ENCODE results near the gene ANO1.

ANO1 gene

DNA sequence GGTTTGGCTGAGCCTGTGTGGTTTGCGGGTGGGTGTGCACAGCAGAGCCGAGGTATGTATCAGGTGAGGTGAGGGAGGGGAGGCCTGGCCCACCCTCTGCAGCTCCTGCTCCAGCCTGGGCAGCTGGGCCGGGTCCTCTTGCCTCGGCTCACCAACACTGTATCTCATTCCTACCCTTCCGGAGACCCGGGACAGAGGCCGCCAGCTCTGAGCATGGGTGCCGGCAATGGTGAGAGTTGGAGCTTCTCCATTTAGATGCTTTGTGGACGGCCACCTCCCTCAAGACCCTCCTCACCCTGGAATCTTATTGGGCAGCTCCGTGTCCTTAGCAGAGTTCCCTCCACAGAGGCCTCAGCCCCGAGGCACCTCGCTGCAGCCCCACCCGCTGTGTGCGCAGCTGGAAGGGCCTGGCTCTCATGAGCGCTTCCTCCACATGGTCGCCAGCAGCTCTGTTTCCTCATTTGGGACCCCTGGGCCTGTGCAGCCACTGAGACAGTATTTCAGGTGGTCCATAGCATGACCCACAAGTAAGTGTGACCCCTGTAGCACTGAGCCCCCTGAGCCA lies 55.7 kb downstream of the ANO1 start:
- in situ Hi-C loops (cut with MboI; ENCODE audit: low sequenced_read_pairs): no loop called here

DNA sequence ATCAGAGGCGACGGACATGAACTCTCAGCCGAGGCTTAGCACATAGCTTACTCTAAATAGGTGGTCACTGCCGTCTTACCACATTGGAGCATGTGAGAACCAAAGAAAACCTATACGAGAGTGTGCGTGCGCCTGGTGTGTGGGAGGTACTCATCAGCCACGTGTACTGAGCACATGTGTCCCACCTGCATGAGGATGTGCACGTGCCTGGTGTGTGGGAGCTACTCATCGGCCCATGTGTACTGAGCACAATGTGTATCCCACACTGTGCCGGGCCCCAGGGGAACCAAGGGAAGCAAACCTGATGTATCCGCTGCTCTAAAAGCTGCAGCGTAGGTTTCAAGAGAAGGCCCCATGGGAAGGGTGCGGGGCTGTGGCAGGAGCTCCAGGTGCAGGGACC lies 56.4 kb downstream of the ANO1 start:
- in situ Hi-C loops (cut with MboI; ENCODE audit: low sequenced_read_pairs): no loop called here

DNA sequence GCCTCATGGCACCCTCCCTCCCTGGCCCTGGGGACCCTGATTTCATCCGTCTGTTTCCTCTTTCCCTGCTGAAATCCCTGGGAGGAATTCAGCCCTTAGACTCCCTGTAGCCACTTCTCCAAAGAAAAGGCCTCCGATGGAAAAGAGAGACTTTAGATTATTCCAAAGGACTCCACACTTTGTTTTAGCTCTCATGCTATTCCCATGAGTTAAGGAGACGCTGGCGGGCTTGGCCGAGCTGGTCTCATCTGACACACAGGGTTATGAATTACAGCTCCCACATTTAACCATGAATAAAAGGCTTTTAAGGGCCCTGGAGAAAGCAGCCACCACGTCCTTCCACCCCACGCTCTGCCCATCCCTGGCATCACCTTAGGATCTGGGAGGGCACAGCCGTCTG lies 57.0 kb downstream of the ANO1 start:
- in situ Hi-C loops (cut with MboI; ENCODE audit: low sequenced_read_pairs): no loop called here

DNA sequence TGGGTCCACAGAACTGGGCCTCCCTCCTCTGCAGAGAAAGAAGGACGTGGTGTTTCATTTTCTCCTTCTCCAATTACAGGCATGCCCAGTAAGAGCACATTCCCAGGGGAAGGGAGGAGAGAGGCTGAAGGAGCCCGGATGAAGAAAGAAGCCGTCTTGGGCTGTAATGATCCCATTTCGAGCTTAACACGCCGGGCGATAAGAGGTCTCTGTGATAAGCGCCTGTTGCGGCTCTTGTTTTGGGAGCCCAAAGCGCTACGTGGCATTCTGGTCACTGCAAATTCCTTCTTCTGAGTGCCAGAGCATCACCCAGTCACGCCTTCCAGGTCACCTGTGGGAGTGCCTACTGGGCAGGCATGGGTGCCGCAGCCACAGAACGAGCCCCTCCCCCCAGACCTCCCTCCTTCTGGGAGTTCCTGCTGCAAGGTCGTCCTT lies 57.5 kb downstream of the ANO1 start:
- in situ Hi-C loops (cut with MboI; ENCODE audit: low sequenced_read_pairs): no loop called here

DNA sequence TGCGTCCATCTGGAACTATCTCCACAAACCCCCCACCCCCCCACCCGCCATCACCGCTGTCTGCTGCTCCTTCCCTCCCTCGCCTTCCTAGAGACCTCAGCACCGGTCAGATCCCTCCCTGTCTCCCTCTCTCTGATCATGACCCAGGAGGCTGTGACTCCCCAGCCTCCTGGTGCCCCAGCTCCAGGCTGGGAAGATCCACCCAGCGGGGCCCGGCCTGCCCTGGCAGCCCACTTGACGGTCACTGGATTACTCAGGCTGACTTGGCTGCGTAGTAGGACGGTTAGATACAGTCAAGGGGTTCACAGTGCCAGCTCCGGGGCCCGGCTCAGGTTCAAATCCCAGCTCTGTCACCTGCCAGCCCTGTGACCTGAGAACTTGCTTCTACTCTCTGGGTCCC lies 59.3 kb downstream of the ANO1 start:
- in situ Hi-C loops (cut with MboI; ENCODE audit: low sequenced_read_pairs): no loop called here

DNA sequence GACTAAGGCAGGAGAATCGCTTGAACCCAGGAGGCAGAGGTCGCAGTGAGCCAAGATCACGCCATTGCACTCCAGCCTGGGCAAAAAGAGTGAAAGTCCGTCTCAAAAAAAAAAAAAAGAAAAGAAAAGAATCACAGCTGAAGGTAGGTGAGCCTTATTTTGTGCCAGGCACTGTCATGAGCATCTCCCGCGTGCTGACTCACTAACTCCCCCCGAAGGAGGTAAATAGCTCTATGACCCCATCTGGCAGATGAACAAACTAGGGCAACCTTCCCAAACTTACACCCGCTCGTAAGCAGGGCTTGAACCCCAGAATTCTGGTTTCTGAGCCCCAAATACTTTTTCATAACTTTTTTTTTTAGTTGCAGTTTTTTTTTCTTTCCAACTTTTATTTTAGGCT lies 60.3 kb downstream of the ANO1 start:
- in situ Hi-C loops (cut with MboI; ENCODE audit: low sequenced_read_pairs): no loop called here

DNA sequence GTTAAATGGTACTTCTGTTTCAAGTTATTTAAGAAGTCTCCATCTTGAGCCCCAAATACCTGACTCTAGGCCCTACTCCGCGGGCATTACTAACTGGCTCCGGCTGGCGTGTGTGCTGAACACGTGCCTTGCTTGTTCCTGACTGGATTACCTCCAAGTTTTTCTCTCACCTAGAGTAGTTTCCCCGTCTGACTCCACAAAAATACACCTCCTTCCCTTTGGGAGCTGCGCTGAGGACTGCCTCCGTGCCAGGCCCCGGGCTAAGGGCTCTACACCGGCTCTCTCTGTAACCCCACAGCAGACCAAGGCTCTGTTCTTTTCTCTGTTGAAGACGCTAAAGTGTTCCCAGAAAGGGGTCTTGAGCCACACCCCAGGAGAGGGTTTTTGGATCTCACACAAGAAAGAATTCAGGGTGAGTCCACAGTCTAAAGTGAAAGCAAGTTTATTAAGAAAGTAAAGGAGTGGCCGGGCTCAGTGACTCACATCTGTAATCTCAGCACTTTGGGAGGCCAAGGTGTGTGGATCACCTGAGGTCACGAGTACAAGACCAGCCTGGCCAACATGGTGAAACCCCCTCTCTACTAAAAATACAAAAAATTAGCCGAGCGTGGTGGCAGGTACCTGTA lies 61.8 kb downstream of the ANO1 start:
- in situ Hi-C loops (cut with MboI; ENCODE audit: low sequenced_read_pairs): no loop called here

DNA sequence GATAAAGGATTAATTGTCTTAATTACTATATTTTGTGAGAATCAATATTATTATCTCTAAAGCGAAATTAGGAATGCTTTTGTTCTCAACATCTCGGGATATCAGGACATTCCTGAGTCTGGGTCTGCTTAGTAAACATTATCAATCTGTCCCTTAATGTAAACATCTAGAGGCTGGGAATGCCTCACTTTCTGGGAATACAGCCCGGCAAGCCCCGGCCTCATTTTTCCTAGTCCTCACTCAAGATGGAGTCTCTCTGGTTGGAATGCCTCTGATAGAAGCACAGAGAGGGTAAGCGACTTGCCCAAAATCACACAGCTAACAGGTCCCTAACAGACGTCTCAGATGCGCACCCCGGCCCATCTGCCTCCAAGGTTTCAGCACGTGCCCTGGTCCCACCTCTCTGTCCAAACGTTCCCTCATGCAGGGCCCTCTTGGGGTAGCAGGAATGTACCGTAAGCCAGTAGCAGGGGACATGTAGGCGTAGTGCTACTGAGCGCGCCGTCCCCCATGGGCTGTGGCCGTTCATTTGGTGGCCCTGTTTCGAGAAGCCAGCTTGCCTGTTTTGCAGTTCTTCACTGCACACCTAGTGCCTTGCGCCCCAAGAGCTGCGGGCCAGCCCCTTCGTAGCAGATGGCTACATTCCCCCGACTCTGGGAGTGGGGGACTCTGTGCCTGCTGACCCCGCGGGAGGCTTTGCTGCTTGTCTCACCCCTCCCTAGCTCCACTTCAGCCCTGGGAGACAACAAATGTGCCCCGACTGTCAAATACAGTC lies 62.8 kb downstream of the ANO1 start:
- in situ Hi-C loops (cut with MboI; ENCODE audit: low sequenced_read_pairs): no loop called here

DNA sequence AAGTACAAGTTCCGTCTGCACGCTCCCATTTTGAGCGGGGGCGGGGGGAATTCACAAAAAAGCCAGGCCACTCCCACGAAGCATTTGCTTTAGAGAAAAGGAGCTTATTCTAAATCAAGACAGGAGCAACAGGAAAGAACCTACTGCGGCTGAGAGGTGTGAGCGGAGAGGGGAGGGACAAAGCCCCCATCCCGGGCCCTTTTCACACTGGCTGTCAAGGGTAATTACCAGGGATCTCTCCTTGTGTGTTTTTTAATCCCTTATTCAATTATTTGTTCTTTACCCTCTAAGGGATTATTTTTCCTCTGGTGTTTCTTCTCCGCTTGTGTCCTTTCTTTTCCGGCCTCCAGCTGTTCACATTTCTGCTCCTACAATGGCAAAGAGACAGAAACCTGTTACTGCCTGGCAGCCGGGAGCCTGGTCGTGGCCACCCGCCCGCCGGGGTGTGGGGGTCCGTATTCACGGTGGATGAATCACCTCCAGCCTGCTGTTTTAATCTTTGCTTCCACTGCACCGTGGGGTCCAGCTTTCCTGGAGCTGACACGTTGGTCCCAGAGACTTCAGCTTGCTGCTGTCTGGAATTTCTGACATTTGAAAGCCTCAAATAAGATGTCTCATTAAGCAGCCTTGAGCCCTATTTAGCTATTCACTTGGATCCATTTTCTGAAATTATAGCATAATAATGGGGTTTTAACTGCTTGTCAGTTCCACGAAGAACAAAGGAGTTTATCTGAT lies 63.5 kb downstream of the ANO1 start:
- in situ Hi-C loops (cut with MboI; ENCODE audit: low sequenced_read_pairs): no loop called here

DNA sequence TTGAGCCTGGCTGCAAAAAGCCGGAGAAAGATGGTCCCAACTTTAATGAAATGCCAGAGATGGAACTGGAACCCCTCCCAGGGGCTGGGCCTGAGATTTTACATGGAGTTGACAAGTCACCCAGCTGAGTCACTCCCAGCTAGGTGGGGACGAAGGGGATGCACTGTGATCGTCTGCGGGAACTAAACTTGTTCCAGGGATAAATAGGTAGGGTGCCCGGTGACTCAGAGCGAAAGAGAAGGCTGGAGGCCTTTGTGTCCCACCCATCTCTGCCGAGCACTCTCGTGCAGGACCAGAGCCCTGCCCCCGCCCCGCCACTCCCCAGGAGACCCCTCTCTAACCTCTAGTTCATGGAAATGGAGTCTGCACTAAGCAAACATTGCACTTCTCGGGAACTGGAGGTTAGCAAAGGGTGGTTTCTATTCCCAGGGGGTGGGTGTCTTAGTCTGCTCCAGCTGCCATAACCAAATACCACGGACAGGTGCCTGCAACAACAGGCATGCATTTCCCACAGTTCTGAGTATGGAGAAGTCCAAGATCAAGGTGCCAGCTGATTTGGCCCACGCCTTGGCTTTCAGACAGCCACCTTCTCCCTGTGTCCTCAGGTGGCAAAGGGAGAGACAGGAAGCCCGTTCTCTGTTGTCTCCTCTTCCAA lies 64.2 kb downstream of the ANO1 start:
- in situ Hi-C loops (cut with MboI; ENCODE audit: low sequenced_read_pairs): no loop called here

DNA sequence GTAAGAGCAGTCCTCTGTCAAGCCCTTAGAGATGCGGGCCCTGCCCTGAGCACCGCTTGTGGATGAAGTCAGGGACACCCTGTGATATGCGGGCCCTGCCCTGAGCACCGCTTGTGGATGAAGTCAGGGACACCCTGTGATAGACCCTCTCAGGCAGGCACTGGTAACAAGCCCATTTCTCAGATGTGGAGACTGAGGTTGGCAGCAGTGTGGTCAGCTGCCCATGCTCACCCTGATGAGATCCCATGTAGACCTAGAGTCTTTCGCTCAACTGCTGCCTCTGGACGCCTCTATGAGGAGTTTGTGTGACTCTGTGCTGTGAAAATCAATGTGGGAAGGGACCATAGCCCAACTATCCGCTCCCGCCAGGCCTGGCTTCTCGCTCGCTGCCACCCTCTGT lies 66.1 kb downstream of the ANO1 start:
- in situ Hi-C loops (cut with MboI; ENCODE audit: low sequenced_read_pairs): no loop called here

DNA sequence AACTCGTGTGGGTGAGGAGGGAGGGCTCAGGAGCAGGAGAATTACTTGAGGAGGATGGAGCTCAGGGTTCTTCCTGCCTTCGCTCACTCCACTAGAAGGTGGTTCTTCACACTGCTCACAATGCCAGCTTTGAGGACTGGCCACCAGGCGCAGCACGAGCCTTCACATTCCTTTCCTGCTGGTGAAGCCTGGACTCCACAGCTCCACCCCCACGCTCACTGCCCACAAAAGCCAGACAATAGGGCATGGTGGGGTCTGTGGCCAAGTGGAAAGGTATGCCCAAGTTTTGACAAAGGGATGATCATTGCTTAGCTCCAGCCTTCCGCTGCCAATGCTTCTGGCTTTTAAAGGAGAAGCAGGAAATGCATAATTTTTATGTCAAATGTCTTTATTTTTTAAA lies 67.0 kb downstream of the ANO1 start:
- in situ Hi-C loops (cut with MboI; ENCODE audit: low sequenced_read_pairs): no loop called here

DNA sequence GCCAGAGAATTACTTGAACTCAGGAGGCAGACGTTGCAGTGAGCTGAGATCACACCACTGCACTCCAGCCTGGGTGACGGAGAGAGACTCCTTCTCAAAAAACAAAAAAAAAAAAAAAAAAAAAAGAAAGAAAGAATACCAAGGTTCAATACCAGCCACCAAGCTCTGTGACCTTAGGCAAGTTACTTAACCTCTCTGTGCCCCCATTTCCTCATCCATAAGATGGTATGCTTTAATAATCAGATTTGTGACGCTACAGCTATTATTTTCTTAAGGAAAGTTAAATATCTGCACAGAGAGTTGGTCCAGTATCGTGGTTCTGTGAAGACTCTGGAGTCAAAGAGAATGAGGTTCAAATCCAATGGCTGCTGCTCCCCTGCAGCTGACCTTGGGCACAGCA lies 67.7 kb downstream of the ANO1 start:
- in situ Hi-C loops (cut with MboI; ENCODE audit: low sequenced_read_pairs): no loop called here

DNA sequence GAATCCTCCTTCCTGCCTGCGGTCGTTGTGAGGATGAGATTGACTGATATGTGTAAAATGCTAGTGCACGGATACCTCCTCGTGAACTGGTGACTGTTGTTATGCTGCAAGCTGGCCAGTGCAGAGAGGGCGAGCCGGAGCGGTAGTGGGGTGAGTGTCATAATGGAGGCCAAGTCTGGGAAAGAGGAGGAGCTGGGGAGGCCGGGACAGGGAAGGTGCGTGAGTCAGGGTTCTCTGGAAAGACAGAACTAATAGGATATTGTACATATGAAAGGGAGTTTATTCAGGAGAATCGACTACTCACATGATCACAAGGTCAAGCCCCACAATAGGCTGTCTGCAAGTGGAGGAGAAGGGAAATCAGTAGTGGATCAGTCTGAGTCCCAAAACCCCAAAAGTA lies 68.2 kb downstream of the ANO1 start:
- in situ Hi-C loops (cut with MboI; ENCODE audit: low sequenced_read_pairs): no loop called here

DNA sequence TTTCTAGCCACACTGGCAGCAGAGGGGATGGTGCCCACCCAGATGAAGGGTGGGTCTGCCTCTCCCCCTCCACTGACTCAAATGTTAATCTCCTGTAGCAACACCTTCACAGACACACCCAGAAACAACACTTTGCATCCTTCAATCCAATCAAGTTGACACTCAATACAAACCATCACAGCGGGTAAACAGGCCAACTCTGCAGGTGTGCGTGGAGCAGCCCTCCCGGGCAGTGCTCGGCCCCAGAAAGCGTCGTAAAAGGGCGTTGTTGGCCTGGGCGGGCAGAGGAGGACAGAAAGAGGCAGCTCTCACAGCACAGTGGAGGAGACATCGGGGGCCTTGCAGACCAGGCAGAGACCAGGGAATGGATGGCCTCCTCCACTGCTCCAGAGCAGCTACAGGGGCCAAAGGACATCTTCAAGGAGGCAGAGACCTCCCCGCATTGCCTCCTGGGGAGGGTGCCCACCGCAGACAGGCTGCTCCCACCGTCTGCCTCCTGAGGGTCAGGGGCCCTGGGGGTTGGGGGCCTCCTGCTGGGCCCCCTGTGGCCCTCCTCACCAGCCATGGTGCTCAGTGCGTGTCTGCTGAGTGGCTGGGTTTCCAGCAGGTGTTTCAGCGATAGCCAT lies 68.9 kb downstream of the ANO1 start:
- in situ Hi-C loops (cut with MboI; ENCODE audit: low sequenced_read_pairs): no loop called here

DNA sequence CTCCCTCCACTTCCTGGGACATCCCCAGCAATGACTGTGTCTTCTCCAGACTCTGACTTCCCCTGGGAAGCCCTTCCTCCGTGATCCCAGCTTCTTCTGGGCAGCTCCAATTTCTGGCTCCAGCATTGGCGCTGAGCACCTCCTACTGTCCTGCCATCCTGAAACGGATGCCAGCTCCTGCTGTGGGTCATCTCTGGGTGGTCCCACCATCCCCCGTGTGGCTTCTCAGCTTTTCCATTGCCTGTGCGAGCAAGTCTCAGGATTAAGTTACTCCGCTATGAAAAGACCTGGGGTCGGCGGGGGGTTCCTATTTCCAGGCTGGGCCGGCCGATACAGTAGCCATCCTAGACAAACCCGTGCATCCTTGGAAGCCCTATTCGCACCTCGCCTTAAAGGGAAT lies 69.6 kb downstream of the ANO1 start:
- in situ Hi-C loops (cut with MboI; ENCODE audit: low sequenced_read_pairs): no loop called here

DNA sequence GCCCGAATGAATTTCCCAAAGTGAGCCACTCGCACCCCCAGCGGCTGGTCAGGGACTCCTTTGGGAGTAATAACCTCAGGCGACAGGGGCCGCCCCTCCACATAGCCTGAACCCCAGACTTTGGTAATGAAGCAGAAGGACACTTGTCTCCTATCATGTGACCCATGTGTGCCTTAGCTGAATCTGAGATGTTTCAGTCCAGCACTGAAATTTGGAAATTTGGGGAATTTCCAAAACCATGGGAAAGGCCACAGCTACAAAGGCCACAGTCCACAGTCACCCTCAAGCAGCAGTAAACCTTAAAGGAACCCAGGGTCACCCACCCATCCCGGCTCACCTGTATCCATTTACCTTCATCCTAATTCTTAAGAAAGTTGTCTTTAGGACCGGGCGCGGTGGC lies 73.6 kb downstream of the ANO1 start:
- in situ Hi-C loops (cut with MboI; ENCODE audit: low sequenced_read_pairs): no loop called here

DNA sequence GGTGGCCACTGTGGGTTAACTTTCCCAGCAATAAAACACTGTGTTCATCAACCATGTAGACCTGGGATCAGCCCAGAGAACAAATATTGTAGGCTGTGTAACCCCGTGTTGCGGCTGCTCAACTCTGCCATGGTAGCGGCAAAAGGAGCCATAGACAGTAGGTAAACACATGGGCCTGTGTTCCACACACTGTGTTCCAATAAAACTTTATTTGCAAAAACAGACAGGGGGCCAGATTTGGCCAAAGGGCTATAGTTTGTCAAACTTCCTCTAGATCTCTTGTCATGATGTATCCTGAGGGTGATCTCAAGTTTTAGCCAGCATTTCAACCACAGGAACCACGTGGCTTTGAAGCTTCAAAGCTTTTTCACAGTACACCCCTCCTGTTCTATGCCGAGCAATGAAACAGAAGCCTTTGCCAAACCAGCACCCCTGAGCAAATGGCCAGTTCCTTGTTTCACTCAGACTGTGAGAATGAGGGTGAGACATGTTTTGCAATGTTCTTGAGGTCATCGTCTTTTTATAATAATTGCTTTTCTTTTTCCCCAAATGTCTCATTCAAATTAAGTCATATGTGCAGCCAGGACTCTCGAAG lies 75.1 kb downstream of the ANO1 start:
- in situ Hi-C loops (cut with MboI; ENCODE audit: low sequenced_read_pairs): no loop called here

DNA sequence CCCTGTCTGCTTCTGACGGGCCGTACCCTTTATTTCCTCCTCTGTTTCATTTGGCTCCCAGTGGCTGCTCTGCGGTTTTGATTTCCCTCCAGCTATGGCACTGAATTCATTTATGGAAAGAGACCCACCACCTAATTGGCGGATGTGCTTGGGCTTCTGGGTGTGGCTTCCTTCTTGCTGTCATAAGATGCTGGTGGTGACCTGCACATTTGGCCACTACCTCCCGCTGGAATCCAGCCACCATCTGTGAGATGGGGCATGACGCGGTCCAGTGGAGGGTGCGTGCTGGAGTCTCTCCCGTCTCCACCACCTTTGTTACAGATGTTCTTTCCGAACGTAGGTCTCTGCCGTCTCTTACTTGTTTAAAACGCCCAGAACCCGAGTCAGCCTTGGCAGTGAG lies 77.3 kb downstream of the ANO1 start:
- in situ Hi-C loops (cut with MboI; ENCODE audit: low sequenced_read_pairs): no loop called here

DNA sequence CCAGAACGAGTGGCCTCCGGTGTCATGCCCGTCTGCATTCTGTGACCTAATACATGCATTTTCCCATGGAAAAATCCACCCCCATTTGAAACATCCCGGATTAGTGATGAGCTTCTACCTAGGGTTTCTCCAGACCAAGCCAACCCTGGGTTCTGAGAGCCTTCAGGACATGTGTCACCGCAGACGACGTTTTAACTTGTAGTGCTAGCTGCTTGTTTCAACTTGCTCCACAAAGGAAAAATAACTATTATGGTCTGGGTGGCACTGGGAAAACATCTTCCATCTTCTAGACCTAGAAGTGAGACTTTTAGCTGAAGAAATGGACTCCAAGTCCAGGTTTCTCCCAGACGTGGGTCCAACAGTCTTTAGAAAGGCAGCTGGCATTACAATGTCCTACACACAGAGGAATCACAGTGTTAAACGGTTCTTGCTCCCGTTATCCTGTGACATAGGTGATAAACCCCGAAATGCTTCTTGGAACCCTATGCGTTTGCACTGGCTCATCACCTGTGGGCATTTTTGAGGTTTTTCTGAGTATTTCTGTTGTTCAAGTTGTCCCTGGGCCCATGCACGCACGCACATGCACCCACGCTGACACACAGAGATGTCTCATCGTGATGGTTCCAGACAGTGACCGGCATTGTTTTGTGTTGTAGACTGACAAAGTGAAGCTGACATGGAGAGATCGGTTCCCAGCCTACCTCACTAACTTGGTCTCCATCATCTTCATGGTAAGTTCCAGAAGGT lies 78.3 kb downstream of the ANO1 start:
- in situ Hi-C loops (cut with MboI; ENCODE audit: low sequenced_read_pairs): no loop called here
